Endometrial microvascular endothelial cells (primary cell): Measurements from ENCODE around the gene OR2A7. TPM values are rescaled to one million over a fixed set of nuclear protein-coding genes. Genes with fewer than 3 reads are reported as not detected.

Experiments used
- total RNA-seq: library from RNA; depleted of rRNA; stranded (reverse); fragments of >200 nt; gene quantifications from one replicate; pipeline ENCODE4 v1.2.3, GENCODE V29; 2015; ENCODE audit errors: inconsistent ontology term

OR2A7 gene
- total RNA-seq, 1 donor from 2014 or later = 0.09 TPM

Other genes starting within 250 kb of the OR2A7 start
- not detected for gene OR2A5, start 215.8 kb downstream of the OR2A7 start, total RNA-seq
- gene OR2A25, start 195.0 kb downstream of the OR2A7 start, total RNA-seq = not detected
- not detected for gene OR2A12, start 178.5 kb downstream of the OR2A7 start, total RNA-seq
- gene OR2A2, start 155.2 kb downstream of the OR2A7 start, total RNA-seq = not detected
- not detected for gene OR2A14, start 141.6 kb downstream of the OR2A7 start, total RNA-seq
- gene CTAGE4, start 81.3 kb downstream of the OR2A7 start, total RNA-seq = 0.19 TPM
- gene ARHGEF35, start 69.0 kb downstream of the OR2A7 start, total RNA-seq = not detected
- gene OR2A42, start 25.2 kb downstream of the OR2A7 start, total RNA-seq = not detected
- gene CTAGE8, start 4.5 kb upstream of the OR2A7 start, total RNA-seq = 0.19 TPM
- not detected for gene OR2A1, start 47.6 kb upstream of the OR2A7 start, total RNA-seq
- gene ARHGEF5, start 90.6 kb upstream of the OR2A7 start, total RNA-seq = 3.5 TPM
- not detected for gene NOBOX, start 138.9 kb upstream of the OR2A7 start, total RNA-seq